Nephron progenitor cell (in vitro differentiated cells): ENCODE results near the gene EPB41L4A.

ENCODE experiments used
- DNase-seq: peaks from one replicate; pipeline ENCODE4 v3.0.0; 2021
- H3K27ac Mint-ChIP-seq: 2 replicates; pipeline ENCODE4 v1.8.0; 2021; ENCODE audit warnings: mild to moderate bottlenecking, moderate library complexity, mixed read lengths
- H3K27me3 Mint-ChIP-seq: 2 replicates; pipeline ENCODE4 v1.8.0; 2021; ENCODE audit warnings: mild to moderate bottlenecking, low read depth, mixed read lengths; ENCODE audit not compliant: poor library complexity
- H3K36me3 Mint-ChIP-seq: 2 replicates; pipeline ENCODE4 v1.8.0; 2021; ENCODE audit warnings: low read depth, mixed read lengths
- H3K4me1 Mint-ChIP-seq: 2 replicates; pipeline ENCODE4 v1.8.0; 2021; ENCODE audit warnings: mixed read lengths
- H3K4me3 Mint-ChIP-seq: 2 replicates; pipeline ENCODE4 v1.8.0; 2021; ENCODE audit warnings: mild to moderate bottlenecking, moderate library complexity, mixed read lengths
- H3K9me3 Mint-ChIP-seq: 2 replicates; pipeline ENCODE4 v1.8.0; 2021; ENCODE audit warnings: mild to moderate bottlenecking, moderate library complexity, mixed read lengths
- TF ChIP-seq, protein P1 (sequence below): fragments of 200-600 bp; sonication (generic); IDR thresholded peaks from 2 replicates; pipeline ENCODE4 v1.5.0; 2021; ENCODE audit warnings: antibody characterized with exemption

The EPB41L4A gene

DNA sequence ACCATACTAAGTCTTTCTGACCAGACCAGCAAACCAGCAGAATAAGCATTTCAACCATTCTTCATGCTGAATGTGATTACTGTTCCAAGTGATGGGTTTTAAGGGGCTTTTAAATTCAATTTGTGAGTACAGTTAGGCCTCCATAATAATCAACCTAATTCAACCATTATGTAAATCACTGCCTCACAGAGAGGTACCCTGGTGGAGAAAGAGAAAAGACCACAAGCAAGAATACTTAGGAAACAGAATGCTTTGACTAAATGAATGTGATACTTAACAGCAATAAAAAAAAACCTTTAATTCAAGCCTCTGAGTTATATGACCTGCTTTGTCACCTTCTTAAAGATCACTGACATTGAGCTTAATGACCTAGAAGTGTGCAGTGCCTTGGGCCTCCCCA lies 162.1 kb downstream of the EPB41L4A start:
- Mint-ChIP-seq H3K4me1 (peaks cover 10% of the 10 kb centered on the region), H3K27me3 (no peaks in the 10 kb centered on the region), H3K9me3 (no peaks in the 10 kb centered on the region), H3K27ac (no peak overlapping the region), H3K4me3 (no peak overlapping the region), H3K36me3 (no peaks in the 10 kb centered on the region)
- TF ChIP-seq, protein P1, sequence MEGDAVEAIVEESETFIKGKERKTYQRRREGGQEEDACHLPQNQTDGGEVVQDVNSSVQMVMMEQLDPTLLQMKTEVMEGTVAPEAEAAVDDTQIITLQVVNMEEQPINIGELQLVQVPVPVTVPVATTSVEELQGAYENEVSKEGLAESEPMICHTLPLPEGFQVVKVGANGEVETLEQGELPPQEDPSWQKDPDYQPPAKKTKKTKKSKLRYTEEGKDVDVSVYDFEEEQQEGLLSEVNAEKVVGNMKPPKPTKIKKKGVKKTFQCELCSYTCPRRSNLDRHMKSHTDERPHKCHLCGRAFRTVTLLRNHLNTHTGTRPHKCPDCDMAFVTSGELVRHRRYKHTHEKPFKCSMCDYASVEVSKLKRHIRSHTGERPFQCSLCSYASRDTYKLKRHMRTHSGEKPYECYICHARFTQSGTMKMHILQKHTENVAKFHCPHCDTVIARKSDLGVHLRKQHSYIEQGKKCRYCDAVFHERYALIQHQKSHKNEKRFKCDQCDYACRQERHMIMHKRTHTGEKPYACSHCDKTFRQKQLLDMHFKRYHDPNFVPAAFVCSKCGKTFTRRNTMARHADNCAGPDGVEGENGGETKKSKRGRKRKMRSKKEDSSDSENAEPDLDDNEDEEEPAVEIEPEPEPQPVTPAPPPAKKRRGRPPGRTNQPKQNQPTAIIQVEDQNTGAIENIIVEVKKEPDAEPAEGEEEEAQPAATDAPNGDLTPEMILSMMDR = no peak
- no peak for DNase-seq

DNA sequence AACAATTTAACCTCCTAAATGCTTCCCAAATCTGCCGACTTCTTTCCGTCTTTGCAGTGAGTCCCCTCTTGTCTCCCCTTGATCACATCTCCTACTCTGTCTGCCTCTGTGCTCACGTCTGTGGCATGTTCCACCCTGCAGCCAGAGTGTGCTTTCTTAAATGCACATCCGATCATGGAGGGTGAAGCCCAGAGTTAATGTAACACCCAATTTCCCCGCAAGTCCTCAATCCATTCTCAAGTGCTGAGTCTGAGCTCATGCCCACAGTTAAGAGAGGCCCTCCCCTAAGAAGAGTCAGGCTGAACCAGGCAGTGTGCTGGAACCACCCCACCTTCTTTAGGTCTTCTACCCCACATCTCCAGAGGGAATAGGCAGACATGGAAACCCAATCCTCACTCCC lies 164.8 kb downstream of the EPB41L4A start:
- no peak overlapping the region for H3K27ac Mint-ChIP-seq
- H3K4me1 Mint-ChIP-seq = peaks cover 10% of the 10 kb centered on the region
- no peaks in the 10 kb centered on the region for H3K36me3 Mint-ChIP-seq
- H3K4me3 Mint-ChIP-seq = no peak overlapping the region
- H3K27me3 Mint-ChIP-seq = no peaks in the 10 kb centered on the region
- no peak for DNase-seq
- TF ChIP-seq, protein P1 = no peak
- no peaks in the 10 kb centered on the region for H3K9me3 Mint-ChIP-seq

DNA sequence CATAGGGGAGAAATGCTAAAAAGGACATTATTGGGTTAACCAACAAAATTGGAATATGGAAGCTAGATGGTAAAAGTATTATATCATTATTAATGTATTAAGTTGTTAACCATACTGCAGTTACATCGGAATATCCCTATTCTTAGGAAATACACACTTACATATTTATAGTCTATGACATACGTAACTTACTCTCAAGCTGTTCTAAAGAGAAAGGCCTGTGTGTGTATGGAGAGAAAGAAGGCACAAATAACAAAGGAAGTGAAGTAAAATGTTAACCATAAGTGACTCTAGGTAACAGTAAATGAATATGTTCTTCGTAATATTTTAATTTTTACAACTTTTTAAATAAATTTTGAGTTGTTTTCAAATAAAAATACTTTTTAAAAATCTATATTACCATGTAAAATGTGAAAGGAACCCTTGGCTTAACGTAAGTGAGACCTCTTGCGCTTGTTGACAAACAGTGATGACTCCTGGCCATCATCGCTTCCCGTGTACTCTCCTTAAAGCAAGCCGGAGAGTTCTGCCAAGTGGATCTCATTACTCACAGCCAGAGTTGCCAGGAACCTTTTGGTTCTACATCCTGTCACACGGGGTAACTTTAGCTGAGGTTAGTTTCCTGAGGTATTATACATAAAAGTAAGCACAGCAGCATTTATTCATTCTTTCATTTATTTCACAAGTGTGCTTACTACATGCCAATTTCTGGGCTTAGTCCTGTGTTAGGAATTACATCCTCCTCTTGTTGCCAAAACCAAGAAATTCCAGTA lies 165.4 kb downstream of the EPB41L4A start:
- Mint-ChIP-seq H3K4me1 (peaks cover 6% of the 10 kb centered on the region), H3K36me3 (no peaks in the 10 kb centered on the region), H3K27me3 (peaks cover 4% of the 10 kb centered on the region), H3K27ac (no peak overlapping the region), H3K4me3 (no peak overlapping the region), H3K9me3 (no peaks in the 10 kb centered on the region)
- TF ChIP-seq, protein P1 = no peak
- DNase-seq = no peak

DNA sequence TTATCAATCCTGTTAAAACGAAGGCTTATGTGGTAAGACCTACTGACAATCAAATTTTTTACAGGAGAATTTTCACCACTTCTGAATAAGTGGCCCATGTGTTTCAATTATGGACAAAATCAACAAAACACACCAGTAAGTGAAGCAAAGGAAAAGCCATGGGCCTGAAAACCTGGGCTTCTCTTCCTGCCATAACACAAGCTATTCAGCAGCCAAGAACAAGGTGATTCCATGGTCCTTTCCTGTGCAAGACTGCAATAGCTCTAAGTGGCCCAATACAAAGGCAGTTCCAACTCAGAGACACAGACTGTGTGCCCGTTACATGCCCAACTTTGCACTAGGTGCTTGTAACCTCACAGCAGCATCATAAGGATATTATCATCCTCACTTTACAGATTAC lies 168.5 kb downstream of the EPB41L4A start:
- Mint-ChIP-seq H3K36me3 (no peaks in the 10 kb centered on the region), H3K27me3 (peaks cover 4% of the 10 kb centered on the region), H3K9me3 (no peaks in the 10 kb centered on the region), H3K4me1 (peaks cover 4% of the 10 kb centered on the region), H3K4me3 (no peak overlapping the region), H3K27ac (no peak overlapping the region)
- DNase-seq = no peak
- TF ChIP-seq, protein P1 = no peak

DNA sequence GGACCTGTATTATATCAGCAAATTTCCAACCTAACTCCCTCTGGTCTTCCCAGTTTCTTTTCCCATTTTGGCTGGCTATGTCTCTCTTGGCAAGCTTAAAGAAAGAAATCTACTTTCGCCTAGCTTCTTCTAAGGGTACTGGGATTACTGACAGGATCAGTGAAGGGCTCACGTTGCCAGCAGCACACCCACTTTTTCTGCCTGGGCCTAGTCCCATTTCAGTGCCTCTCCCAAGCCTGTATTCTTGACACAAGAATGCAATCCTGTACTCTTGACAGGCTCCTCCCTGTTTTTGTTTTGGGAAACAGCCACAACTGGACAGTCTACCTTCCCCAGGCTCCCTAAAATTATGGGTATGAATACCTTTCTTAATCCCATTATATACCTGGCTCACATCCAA lies 170.5 kb downstream of the EPB41L4A start:
- peaks cover 7% of the 10 kb centered on the region for H3K4me1 Mint-ChIP-seq
- peaks cover 4% of the 10 kb centered on the region for H3K27me3 Mint-ChIP-seq
- TF ChIP-seq, protein P1 = no peak
- H3K36me3 Mint-ChIP-seq = no peaks in the 10 kb centered on the region
- no peaks in the 10 kb centered on the region for H3K9me3 Mint-ChIP-seq
- no peak overlapping the region for H3K27ac Mint-ChIP-seq
- H3K4me3 Mint-ChIP-seq = no peak overlapping the region
- DNase-seq = no peak

DNA sequence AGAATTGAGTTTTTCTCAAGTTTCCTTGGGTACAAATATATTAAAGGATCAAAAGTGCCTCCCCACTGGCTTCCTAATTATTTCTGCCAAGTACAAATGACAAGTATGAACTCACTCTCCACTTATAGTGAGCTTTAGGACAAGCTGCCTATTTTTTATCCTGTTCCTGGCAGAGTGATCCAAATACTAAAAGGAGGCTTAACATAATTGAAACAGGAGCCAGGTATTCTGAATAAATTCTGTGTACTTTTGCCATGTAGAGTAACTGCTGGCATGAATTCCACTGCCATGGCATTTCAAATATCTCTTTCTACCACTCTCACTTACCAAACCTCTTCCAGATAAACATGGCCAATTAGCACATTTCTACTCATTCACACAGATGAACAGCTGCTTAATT lies 171.1 kb downstream of the EPB41L4A start:
- H3K4me1 Mint-ChIP-seq = peaks cover 7% of the 10 kb centered on the region
- no peaks in the 10 kb centered on the region for H3K36me3 Mint-ChIP-seq
- H3K27me3 Mint-ChIP-seq = peaks cover 4% of the 10 kb centered on the region
- no peak for DNase-seq
- TF ChIP-seq, protein P1 = no peak
- H3K9me3 Mint-ChIP-seq = no peaks in the 10 kb centered on the region
- H3K27ac Mint-ChIP-seq = no peak overlapping the region
- H3K4me3 Mint-ChIP-seq = no peak overlapping the region
